Thoracic aorta (tissue), 2 donors: ENCODE measurements around the gene SPP2. TPM values are rescaled to one million over a fixed set of nuclear protein-coding genes. Genes with fewer than 3 reads are reported as not detected.

ENCODE experiments used
- ATAC-seq: fragments of 150-250 bp; one replicate; pipeline ENCODE4 v1.8.0; 2017; ENCODE audit warnings: low read depth; ENCODE audit not compliant: insufficient number of reproducible peaks, low FRiP score
- DNase-seq: peaks from one replicate; pipeline ENCODE4 v3.0.0-alpha.2; 2020; ENCODE audit warnings: low spot score
- H3K27ac ChIP-seq, 2 donors: fragments of 200-600 bp; sonication (generic); 1 replicate in 1 of 2; 2 replicates in 1 of 2; pipeline ENCODE4 v1.5.1; 2016; ENCODE audit warnings: mild to moderate bottlenecking in 2 of 2, moderate library complexity in 2 of 2
- H3K27me3 ChIP-seq: fragments of 200-600 bp; sonication (generic); replicated peaks from 2 replicates; pipeline ENCODE4 v1.6.0; 2016; ENCODE audit warnings: mild to moderate bottlenecking; ENCODE audit not compliant: insufficient read depth
- H3K36me3 ChIP-seq: fragments of 200-600 bp; sonication (generic); one replicate; pipeline ENCODE4 v1.5.1; 2016
- H3K4me1 ChIP-seq, 2 donors: fragments of 200-600 bp; sonication (generic); 1 replicate in 1 of 2; 2 replicates in 1 of 2; pipeline versions ENCODE4 v1.5.1 to v1.6.0; 2016; ENCODE audit warnings: low read depth in 2 of 2, mild to moderate bottlenecking in 1 of 2; ENCODE audit not compliant: control insufficient read depth in 1 of 2
- H3K4me3 ChIP-seq: fragments of 200-600 bp; sonication (generic); 2 replicates; pipeline ENCODE4 v1.5.1; 2016; ENCODE audit warnings: mild to moderate bottlenecking
- H3K9me3 ChIP-seq: fragments of 200-600 bp; sonication (generic); 2 replicates; pipeline ENCODE4 v1.5.1; 2016
- total RNA-seq, 2 donors: library from RNA; depleted of rRNA; stranded (reverse); fragments of >200 nt; gene quantifications; one replicate each; pipeline versions ENCODE4 v1.1.0 to v1.2.3, GENCODE V29; 2016
- TF ChIP-seq, protein P1 (sequence below): fragments of 200-600 bp; sonication (generic); IDR thresholded peaks from one replicate; pipeline ENCODE4 v1.5.1; 2019; ENCODE audit warnings: antibody characterized with exemption

The SPP2 gene
- total RNA-seq, 2 donors from 2014 or later, result not detected

DNA sequence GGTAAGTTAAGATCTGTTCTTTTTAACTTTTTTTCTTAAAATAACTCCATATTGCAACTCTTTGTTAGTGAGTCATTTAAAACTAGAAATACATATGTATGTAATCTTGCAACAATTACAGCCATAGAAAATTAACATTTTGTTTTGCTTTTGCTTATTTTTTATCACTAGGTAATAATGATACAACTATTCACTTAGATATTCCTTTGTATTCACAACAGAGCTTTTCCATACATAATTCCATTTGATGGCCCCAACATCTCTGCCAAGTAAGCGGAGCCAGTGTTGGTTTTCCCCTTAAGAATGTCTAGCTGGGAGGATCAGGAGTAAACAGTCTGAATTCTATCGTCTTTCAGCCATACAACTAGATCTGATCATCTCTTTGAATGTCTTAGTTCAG, 16.1 kb downstream of the SPP2 start:
- no peak overlapping the region for H3K27ac ChIP-seq
- no peaks in the 10 kb centered on the region for H3K36me3 ChIP-seq
- no peak for DNase-seq
- no peaks in the 10 kb centered on the region for H3K27me3 ChIP-seq
- H3K9me3 ChIP-seq, result no peaks in the 10 kb centered on the region
- ATAC-seq, result no peak
- H3K4me1 ChIP-seq, result no peaks in the 10 kb centered on the region
- no peak overlapping the region for H3K4me3 ChIP-seq
- TF ChIP-seq, protein P1, sequence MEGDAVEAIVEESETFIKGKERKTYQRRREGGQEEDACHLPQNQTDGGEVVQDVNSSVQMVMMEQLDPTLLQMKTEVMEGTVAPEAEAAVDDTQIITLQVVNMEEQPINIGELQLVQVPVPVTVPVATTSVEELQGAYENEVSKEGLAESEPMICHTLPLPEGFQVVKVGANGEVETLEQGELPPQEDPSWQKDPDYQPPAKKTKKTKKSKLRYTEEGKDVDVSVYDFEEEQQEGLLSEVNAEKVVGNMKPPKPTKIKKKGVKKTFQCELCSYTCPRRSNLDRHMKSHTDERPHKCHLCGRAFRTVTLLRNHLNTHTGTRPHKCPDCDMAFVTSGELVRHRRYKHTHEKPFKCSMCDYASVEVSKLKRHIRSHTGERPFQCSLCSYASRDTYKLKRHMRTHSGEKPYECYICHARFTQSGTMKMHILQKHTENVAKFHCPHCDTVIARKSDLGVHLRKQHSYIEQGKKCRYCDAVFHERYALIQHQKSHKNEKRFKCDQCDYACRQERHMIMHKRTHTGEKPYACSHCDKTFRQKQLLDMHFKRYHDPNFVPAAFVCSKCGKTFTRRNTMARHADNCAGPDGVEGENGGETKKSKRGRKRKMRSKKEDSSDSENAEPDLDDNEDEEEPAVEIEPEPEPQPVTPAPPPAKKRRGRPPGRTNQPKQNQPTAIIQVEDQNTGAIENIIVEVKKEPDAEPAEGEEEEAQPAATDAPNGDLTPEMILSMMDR, result no peak

DNA sequence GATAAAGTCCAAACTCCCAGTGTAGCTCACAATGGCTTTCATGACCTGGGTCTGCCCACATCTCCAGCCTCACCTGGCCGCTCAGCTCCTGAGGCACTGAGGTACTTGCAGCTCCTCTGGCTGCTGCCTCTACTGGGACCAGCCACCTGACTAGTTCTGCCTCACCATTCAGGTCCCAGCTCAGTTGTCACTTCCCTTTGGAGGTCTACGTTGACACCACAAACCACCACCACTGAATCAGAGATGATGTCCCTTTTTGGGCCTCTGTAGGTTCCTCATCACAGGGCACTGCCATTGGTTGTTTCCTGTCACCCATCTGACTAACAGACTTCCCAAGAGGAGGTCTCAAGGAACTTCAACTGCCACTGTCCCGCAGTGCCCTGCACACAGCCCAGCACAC, 21.2 kb downstream of the SPP2 start:
- Histone ChIP-seq H3K9me3 (no peaks in the 10 kb centered on the region), H3K27me3 (no peaks in the 10 kb centered on the region), H3K4me1 (no peaks in the 10 kb centered on the region), H3K4me3 (no peak overlapping the region), H3K27ac (no peak overlapping the region), H3K36me3 (no peaks in the 10 kb centered on the region)
- ATAC-seq (no peak), DNase-seq (no peak)
- TF ChIP-seq, protein P1, result no peak

DNA sequence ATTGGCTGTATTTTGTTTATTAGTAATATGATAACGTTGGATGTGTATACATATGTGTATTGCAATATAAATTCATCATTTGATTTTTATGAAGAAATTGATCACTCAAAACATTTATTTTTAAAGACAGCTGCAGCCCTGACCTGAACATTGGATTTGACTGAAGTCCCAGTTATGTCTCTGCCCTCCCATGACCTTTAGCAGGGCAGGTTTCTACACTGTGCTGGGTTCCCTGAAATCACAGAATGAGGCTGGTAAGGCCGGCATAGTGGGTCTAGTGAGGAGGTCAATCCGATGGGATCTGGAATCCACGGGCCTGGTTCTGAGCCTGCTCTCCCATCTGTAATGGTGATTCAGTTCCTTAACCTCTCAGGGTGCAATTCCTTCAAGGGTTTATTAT, 22.0 kb downstream of the SPP2 start:
- Histone ChIP-seq H3K4me3 (no peak overlapping the region), H3K4me1 (no peaks in the 10 kb centered on the region), H3K36me3 (no peaks in the 10 kb centered on the region), H3K9me3 (no peaks in the 10 kb centered on the region), H3K27me3 (no peaks in the 10 kb centered on the region), H3K27ac (no peak overlapping the region)
- DNase-seq (no peak), ATAC-seq (no peak)
- TF ChIP-seq, protein P1, result no peak

DNA sequence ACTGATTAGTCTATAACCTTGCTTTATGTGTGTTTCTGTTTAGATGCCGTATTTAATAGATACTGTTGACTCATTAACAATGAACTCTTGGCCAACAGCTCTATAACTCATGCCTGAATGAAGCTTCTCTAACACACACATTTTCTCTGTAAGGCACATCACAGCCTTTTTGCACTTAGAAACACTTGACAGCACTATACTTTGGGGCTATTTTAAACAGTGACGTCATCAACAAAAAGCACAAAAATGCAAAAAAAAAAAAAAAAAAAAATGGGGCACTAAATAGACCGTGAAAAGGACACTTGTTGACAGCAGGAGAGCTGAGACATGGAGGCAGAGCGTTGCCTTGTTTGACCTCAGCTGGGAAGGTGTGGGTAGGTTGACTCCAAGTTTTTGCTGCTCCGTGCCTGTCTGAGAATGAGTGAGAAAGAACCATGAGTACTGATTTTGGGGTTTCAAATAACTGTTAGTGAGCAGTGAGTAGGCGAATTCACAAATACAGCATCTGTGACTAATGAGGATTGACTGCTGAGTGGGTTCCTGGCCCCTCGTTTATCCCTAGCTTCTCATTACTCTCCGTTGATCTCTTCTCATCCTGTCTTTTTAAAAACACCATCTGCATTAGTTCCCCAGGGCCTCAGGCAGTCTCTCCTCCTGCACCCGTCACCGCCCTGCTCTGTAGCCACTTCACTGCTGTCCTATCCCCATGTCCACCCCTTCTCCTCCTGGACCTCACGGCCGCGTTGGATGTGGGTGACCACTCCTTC, 24.4 kb downstream of the SPP2 start:
- H3K27me3 ChIP-seq, result no peaks in the 10 kb centered on the region
- H3K36me3 ChIP-seq, result no peaks in the 10 kb centered on the region
- no peaks in the 10 kb centered on the region for H3K9me3 ChIP-seq
- no peak for DNase-seq
- ATAC-seq, result no peak
- no peak overlapping the region for H3K27ac ChIP-seq
- no peak overlapping the region for H3K4me3 ChIP-seq
- H3K4me1 ChIP-seq, result no peaks in the 10 kb centered on the region
- TF ChIP-seq, protein P1, result no peak

DNA sequence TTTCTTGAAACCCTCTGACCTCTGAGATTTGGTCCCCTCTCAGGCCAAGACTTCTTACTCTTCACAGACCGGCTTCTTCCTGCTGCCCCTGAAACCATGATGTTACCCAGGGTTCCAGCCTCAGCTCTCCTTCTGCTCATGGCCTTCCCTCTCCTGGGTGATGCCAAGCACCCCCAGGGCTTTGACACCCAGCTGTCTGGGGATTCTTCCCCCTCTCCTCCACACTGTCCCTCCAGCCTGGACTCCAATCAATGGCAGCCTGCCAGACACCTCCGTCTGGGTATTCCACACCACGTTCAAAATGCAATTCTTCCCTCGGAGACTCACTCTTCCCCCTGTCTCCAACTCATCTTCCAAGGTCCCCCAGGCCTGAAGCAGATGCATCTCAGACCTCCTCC, 25.0 kb downstream of the SPP2 start:
- no peaks in the 10 kb centered on the region for H3K27me3 ChIP-seq
- TF ChIP-seq, protein P1, result no peak
- no peaks in the 10 kb centered on the region for H3K4me1 ChIP-seq
- H3K27ac ChIP-seq, result no peak overlapping the region
- ATAC-seq, result no peak
- no peaks in the 10 kb centered on the region for H3K9me3 ChIP-seq
- DNase-seq, result no peak
- no peaks in the 10 kb centered on the region for H3K36me3 ChIP-seq
- H3K4me3 ChIP-seq, result no peak overlapping the region
